M059J (cell line): ENCODE data around the gene HLA-DOB. TPM values are rescaled to one million over a fixed set of nuclear protein-coding genes. Genes with fewer than 3 reads are reported as not detected.
"Not testable (repeated sequence)": the region's sequence is repeated elsewhere in the genome, so short reads cannot be mapped to it uniquely, and the experiment has no call there.

Experiments used
- DNase-seq: peaks from one replicate; pipeline ENCODE4 v3.0.0-alpha.2; 2012; ENCODE audit warnings: low read depth
- total RNA-seq: library from RNA; depleted of rRNA; stranded (reverse); fragments of >200 nt; shearing (Covaris generic); gene quantifications from 2 replicates; pipeline ENCODE4 v1.2.3, GENCODE V29; 2014

HLA-DOB gene
- total RNA-seq, 1 experiment from 2014 or later = 6.3 TPM

- DNase-seq = no peak
These were observed 1.7 kb downstream of the HLA-DOB start for GRCh38 chr6:32815115-32815514.

- DNase-seq = no peak
These were observed 2.7 kb downstream of the HLA-DOB start for GRCh38 chr6:32814145-32814544.

- DNase-seq = no peak
These were observed 7.6 kb downstream of the HLA-DOB start for GRCh38 chr6:32809171-32809570.

- DNase-seq = no peak
These were observed 9.7 kb downstream of the HLA-DOB start for GRCh38 chr6:32807020-32807580.

GRCh38 chr6:32805404-32805803 lies 11.4 kb downstream of the HLA-DOB start:
- DNase-seq = not testable (repeated sequence)

- DNase-seq = no peak
These were observed 13.4 kb downstream of the HLA-DOB start for GRCh38 chr6:32803416-32803815.

GRCh38 chr6:32799740-32800139 lies 17.1 kb downstream of the HLA-DOB start:
- no peak for DNase-seq

GRCh38 chr6:32799168-32799567 lies 17.6 kb downstream of the HLA-DOB start:
- DNase-seq = no peak

- DNase-seq = peak; percentile 59
These were observed 19.7 kb downstream of the HLA-DOB start for GRCh38 chr6:32796848-32797776.

GRCh38 chr6:32794510-32794909 lies 22.3 kb downstream of the HLA-DOB start:
- DNase-seq = no peak

- no peak for DNase-seq
These were observed 23.8 kb downstream of the HLA-DOB start for GRCh38 chr6:32792901-32793435.

- DNase-seq = no peak
These were observed 26.5 kb downstream of the HLA-DOB start for GRCh38 chr6:32790306-32790705.

- peak; percentile 69 for DNase-seq
These were observed 30.8 kb downstream of the HLA-DOB start for GRCh38 chr6:32785781-32786533.

- not testable (repeated sequence) for DNase-seq
These were observed 33.9 kb downstream of the HLA-DOB start for GRCh38 chr6:32782923-32783322.

- DNase-seq = no peak
These were observed 37.8 kb downstream of the HLA-DOB start for GRCh38 chr6:32779036-32779435.

GRCh38 chr6:32775071-32775470 lies 41.7 kb downstream of the HLA-DOB start:
- DNase-seq = no peak

- DNase-seq = no peak
These were observed 42.4 kb downstream of the HLA-DOB start for GRCh38 chr6:32774426-32774825.

- DNase-seq = no peak
These were observed 44.1 kb downstream of the HLA-DOB start for GRCh38 chr6:32772656-32773055.

GRCh38 chr6:32764048-32764447 lies 52.8 kb downstream of the HLA-DOB start:
- DNase-seq = no peak

- DNase-seq = no peak
These were observed 53.4 kb downstream of the HLA-DOB start, which contains the start of gene HLA-DQB2 for GRCh38 chr6:32763421-32763820. Gene HLA-DQB2 (minus strand): TSS chr6:32763532. CDS start chr6:32763470, 62 bp downstream.
